ENCODE measurements around the gene TTC34. TPM values are rescaled to one million over a fixed set of nuclear protein-coding genes. Genes with fewer than 3 reads are reported as not detected.
"Not testable (repeated sequence)": the region's sequence is repeated elsewhere in the genome, so short reads cannot be mapped to it uniquely, and the experiment has no call there.

Gene TTC34
- total and polyA plus RNA-seq, 5 experiments from 2014 or later, result 0.03 to 6.2 (median 0.37) TPM

GRCh38 chr1:2685671-2686070 lies 115.8 kb downstream of the TTC34 start:
- H3K27ac Mint-ChIP-seq, H3K4me3 Mint-ChIP-seq, H3K4me1 Mint-ChIP-seq, H3K36me3 Mint-ChIP-seq, H3K9me3 Mint-ChIP-seq, POLR2A ChIA-PET, ATAC-seq: not testable (repeated sequence)
- peak in 1 of 10 donors; percentile 59 for DNase-seq
- H3K27me3 Mint-ChIP-seq, result peaks cover 0 to 34% (median 3%) of the 10 kb centered on the region in 5 donors

GRCh38 chr1:2684878-2685277 lies 116.6 kb downstream of the TTC34 start:
- H3K4me1 Mint-ChIP-seq, H3K36me3 Mint-ChIP-seq, H3K4me3 Mint-ChIP-seq, ATAC-seq, H3K9me3 Mint-ChIP-seq, H3K27ac Mint-ChIP-seq, POLR2A ChIA-PET: not testable (repeated sequence)
- peak in 1 of 10 donors; percentile 60 for DNase-seq
- peaks cover 0 to 34% (median 3%) of the 10 kb centered on the region in 5 donors for H3K27me3 Mint-ChIP-seq

- H3K27me3 Mint-ChIP-seq, result peaks cover 0 to 34% (median 3%) of the 10 kb centered on the region in 5 donors
- H3K27ac Mint-ChIP-seq, H3K4me3 Mint-ChIP-seq, H3K4me1 Mint-ChIP-seq, ATAC-seq, POLR2A ChIA-PET, H3K9me3 Mint-ChIP-seq, H3K36me3 Mint-ChIP-seq: not testable (repeated sequence)
- peak in 4 of 10 donors; percentile 4 to 86 (median 42) for DNase-seq
Observed at GRCh38 chr1:2684000-2684399, 117.5 kb downstream of the TTC34 start.

- peaks cover 0 to 33% (median 3%) of the 10 kb centered on the region in 5 donors for H3K27me3 Mint-ChIP-seq
- H3K4me3 Mint-ChIP-seq, H3K4me1 Mint-ChIP-seq, H3K27ac Mint-ChIP-seq, H3K9me3 Mint-ChIP-seq, H3K36me3 Mint-ChIP-seq, ATAC-seq, POLR2A ChIA-PET: not testable (repeated sequence)
- peak in 1 of 10 donors; percentile 63 for DNase-seq
Observed at GRCh38 chr1:2683321-2683741, 118.2 kb downstream of the TTC34 start.

GRCh38 chr1:2682879-2683278 lies 118.6 kb downstream of the TTC34 start:
- H3K4me3 Mint-ChIP-seq, H3K36me3 Mint-ChIP-seq, H3K27ac Mint-ChIP-seq, H3K4me1 Mint-ChIP-seq, ATAC-seq, POLR2A ChIA-PET, H3K9me3 Mint-ChIP-seq, DNase-seq: not testable (repeated sequence)
- H3K27me3 Mint-ChIP-seq, result peaks cover 0 to 29% (median 3%) of the 10 kb centered on the region in 5 donors

- POLR2A ChIA-PET, H3K27ac Mint-ChIP-seq, H3K9me3 Mint-ChIP-seq, H3K36me3 Mint-ChIP-seq, H3K4me3 Mint-ChIP-seq, ATAC-seq, DNase-seq, H3K27me3 Mint-ChIP-seq, H3K4me1 Mint-ChIP-seq: not testable (repeated sequence)
Observed at GRCh38 chr1:2676726-2677125, 124.8 kb downstream of the TTC34 start.

GRCh38 chr1:2671656-2672055 lies 129.8 kb downstream of the TTC34 start:
- ATAC-seq, H3K36me3 Mint-ChIP-seq, H3K9me3 Mint-ChIP-seq, H3K4me1 Mint-ChIP-seq, H3K4me3 Mint-ChIP-seq, POLR2A ChIA-PET, H3K27me3 Mint-ChIP-seq, H3K27ac Mint-ChIP-seq: not testable (repeated sequence)
- peak in 2 of 10 donors; percentile 31 to 63 for DNase-seq

GRCh38 chr1:2659806-2660205 lies 141.7 kb downstream of the TTC34 start:
- not testable (repeated sequence) for H3K9me3 Mint-ChIP-seq, ATAC-seq

GRCh38 chr1:2657909-2658308 lies 143.6 kb downstream of the TTC34 start:
- H3K9me3 Mint-ChIP-seq, ATAC-seq, H3K36me3 Mint-ChIP-seq, POLR2A ChIA-PET, H3K27ac Mint-ChIP-seq, H3K4me3 Mint-ChIP-seq: not testable (repeated sequence)
- peak in 1 of 10 donors; percentile 27 for DNase-seq
- H3K4me1 Mint-ChIP-seq, result peaks cover 0 to 16% (median 1%) of the 10 kb centered on the region in 4 donors
- H3K27me3 Mint-ChIP-seq, result peaks cover 20 to 32% (median 30%) of the 10 kb centered on the region in 5 donors

More at GRCh38 chr1:2659806-2660205, 141.7 kb downstream of the TTC34 start:
- POLR2A ChIA-PET, H3K4me3 Mint-ChIP-seq, H3K4me1 Mint-ChIP-seq, H3K27ac Mint-ChIP-seq, H3K36me3 Mint-ChIP-seq: not testable (repeated sequence)
- H3K27me3 Mint-ChIP-seq, result peaks cover 5 to 13% (median 11%) of the 10 kb centered on the region in 5 donors
- DNase-seq, result peak in 2 of 10 donors; percentile 43 to 55

- Mint-ChIP-seq H3K4me1 (peaks cover 0 to 19% (median 1%) of the 10 kb centered on the region in 4 donors), H3K27me3 (peaks cover 21 to 40% (median 38%) of the 10 kb centered on the region in 5 donors)
- POLR2A ChIA-PET, H3K9me3 Mint-ChIP-seq, H3K27ac Mint-ChIP-seq, H3K36me3 Mint-ChIP-seq, ATAC-seq, DNase-seq, H3K4me3 Mint-ChIP-seq: not testable (repeated sequence)
Observed at GRCh38 chr1:2657124-2657523, 144.4 kb downstream of the TTC34 start.

GRCh38 chr1:2655598-2656434 lies 145.7 kb downstream of the TTC34 start:
- Mint-ChIP-seq H3K27me3 (peaks cover 22 to 48% (median 40%) of the 10 kb centered on the region in 5 donors), H3K27ac (peak overlapping the region in 1 of 10 donors; percentile 40), H3K4me1 (peaks cover 0 to 20% (median 1%) of the 10 kb centered on the region in 4 donors)
- H3K4me3 Mint-ChIP-seq, ATAC-seq, POLR2A ChIA-PET, H3K36me3 Mint-ChIP-seq, H3K9me3 Mint-ChIP-seq: not testable (repeated sequence)
- DNase-seq, result peak in 3 of 10 donors; percentile 2 to 77 (median 34)

- H3K4me3 Mint-ChIP-seq, POLR2A ChIA-PET, H3K9me3 Mint-ChIP-seq, H3K36me3 Mint-ChIP-seq, ATAC-seq: not testable (repeated sequence)
- H3K27ac Mint-ChIP-seq, result peak overlapping the region in 2 of 10 donors; percentile 41 to 60
- peaks cover 22 to 47% (median 40%) of the 10 kb centered on the region in 5 donors for H3K27me3 Mint-ChIP-seq
- peak in 2 of 10 donors; percentile 41 to 73 for DNase-seq
- peaks cover 0 to 20% (median 1%) of the 10 kb centered on the region in 4 donors for H3K4me1 Mint-ChIP-seq
Observed at GRCh38 chr1:2654443-2654948, 147.0 kb downstream of the TTC34 start.

- Mint-ChIP-seq H3K4me1 (peaks cover 0 to 20% (median 1%) of the 10 kb centered on the region in 4 donors), H3K27ac (peak overlapping the region in 3 of 10 donors; percentile 16 to 67 (median 41)), H3K27me3 (peaks cover 22 to 47% (median 40%) of the 10 kb centered on the region in 5 donors)
- H3K36me3 Mint-ChIP-seq, POLR2A ChIA-PET, H3K9me3 Mint-ChIP-seq, ATAC-seq, H3K4me3 Mint-ChIP-seq: not testable (repeated sequence)
- DNase-seq, result peak in 2 of 10 donors; percentile 58 to 84
Observed at GRCh38 chr1:2653741-2654442, 147.6 kb downstream of the TTC34 start.

Data from naive thymus-derived CD8-positive, alpha-beta T cell (primary cell).